Epithelial cell of proximal tubule (primary cell): ENCODE data around the gene PPT1. TPM values are rescaled to one million over a fixed set of nuclear protein-coding genes. Genes with fewer than 3 reads are reported as not detected.

Source experiments
- DNase-seq: peaks from one replicate; pipeline ENCODE4 v3.0.0-alpha.2; 2011; ENCODE audit warnings: low read depth
- H3K4me3 ChIP-seq: 2 replicates; pipeline ENCODE4 v1.5.1; 2011; ENCODE audit warnings: low read depth, mild to moderate bottlenecking, low read length
- total RNA-seq: library from RNA; depleted of rRNA; stranded (reverse); fragments of >200 nt; gene quantifications from 2 replicates; pipeline ENCODE4 v1.2.3, GENCODE V29; 2015
- TF ChIP-seq, protein P1 (sequence below): conservative IDR thresholded peaks from 2 replicates; pipeline ENCODE4 v1.5.1; 2012; ENCODE audit warnings: low read depth, mild to moderate bottlenecking, low read length

PPT1 gene
- total RNA-seq, 1 donor from 2014 or later: 29.6 TPM

DNA sequence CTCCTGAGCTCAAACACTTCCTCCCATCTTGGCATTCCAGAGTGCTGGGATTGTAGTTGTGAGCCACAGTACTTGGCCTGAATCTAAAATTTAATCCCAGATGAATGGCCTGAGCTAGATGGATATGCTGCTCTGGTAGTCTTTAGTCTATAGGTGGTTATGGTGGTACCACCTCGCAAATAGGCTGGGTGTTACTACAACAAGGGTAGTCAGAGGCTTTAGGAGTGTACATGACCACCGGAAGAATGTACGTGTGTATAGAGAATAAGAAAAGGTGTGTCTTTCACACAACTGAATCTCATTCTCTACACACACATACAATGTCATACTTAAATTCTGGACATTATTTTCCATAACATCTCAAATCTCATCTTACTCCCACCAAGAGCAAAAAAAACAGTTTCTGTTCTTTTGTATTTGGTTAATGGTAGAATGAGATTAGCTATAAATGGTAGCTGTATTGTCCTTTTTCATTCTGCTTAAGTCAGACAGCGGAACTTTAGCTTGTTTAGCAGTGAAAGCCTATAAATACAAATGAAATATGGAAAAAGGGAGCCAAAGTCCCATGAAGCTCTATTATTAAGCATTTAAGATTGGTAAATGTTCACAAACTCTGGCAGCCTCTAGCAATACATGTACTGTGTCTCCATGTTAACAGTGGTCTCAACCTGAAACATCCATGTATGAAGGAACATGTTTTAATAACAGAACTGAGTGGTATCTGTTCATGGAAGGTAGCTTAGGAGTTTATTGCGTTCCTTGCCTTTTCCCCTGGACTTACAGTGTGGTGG, 40.3 kb downstream of the PPT1 start:
- H3K4me3 ChIP-seq: no peak overlapping the region
- TF ChIP-seq, protein P1, sequence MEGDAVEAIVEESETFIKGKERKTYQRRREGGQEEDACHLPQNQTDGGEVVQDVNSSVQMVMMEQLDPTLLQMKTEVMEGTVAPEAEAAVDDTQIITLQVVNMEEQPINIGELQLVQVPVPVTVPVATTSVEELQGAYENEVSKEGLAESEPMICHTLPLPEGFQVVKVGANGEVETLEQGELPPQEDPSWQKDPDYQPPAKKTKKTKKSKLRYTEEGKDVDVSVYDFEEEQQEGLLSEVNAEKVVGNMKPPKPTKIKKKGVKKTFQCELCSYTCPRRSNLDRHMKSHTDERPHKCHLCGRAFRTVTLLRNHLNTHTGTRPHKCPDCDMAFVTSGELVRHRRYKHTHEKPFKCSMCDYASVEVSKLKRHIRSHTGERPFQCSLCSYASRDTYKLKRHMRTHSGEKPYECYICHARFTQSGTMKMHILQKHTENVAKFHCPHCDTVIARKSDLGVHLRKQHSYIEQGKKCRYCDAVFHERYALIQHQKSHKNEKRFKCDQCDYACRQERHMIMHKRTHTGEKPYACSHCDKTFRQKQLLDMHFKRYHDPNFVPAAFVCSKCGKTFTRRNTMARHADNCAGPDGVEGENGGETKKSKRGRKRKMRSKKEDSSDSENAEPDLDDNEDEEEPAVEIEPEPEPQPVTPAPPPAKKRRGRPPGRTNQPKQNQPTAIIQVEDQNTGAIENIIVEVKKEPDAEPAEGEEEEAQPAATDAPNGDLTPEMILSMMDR: no peak
- DNase-seq: no peak

DNA sequence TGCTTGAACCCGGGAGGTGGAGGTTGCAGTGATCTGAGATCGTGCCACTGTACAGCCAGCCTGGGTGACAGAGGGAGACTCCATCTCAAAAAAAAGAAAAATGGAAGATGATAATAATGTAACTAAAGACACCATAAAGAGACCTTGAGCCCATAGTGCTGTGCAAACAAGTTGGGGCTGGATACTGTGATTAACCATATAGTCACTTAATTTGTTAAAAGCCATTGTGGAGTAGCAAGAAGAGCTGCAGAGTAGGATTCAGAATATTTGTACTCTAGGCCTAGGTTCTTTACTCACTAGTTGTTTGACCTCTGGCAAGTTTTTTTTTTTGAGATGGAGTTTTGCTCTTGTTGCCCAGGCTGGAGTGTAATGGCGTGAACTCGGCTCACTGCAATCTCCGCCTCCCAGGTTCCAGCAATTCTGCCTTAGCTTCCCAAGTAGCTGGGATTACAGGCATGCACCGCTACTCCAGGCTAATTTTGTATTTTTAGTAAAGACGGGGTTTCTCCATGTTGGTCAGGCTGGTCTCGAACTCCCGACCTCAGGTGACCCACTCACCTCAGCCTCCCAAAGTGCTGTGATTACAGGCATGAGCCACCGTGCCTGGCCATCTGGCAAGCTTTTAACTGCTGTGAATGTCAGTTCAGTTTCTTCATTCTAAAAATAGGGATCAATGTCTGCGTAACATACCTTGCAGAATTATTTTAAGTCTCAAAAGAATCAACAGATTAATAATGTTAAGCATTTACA, 43.7 kb downstream of the PPT1 start:
- H3K4me3 ChIP-seq: no peak overlapping the region
- no peak for DNase-seq
- TF ChIP-seq, protein P1: no peak

DNA sequence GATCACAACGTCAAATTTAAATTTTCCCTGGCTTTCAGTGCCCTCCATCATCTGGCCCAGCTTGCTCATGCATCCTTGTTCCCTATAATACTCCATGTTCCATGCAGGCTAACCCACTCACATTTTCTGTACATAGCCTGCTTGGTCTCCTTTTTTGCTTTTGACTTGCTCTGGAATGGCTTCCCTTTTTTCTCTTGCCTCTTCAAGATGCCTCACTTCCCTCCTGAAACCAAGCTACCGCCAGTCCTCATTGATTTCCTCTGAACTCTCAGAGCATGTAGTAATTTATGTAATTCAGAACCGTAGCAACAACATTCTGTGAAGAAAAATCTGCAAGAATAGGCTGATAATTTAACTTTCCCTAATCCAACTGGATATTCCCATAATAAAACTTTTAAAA, 46.2 kb downstream of the PPT1 start:
- TF ChIP-seq, protein P1: no peak
- no peak for DNase-seq

DNA sequence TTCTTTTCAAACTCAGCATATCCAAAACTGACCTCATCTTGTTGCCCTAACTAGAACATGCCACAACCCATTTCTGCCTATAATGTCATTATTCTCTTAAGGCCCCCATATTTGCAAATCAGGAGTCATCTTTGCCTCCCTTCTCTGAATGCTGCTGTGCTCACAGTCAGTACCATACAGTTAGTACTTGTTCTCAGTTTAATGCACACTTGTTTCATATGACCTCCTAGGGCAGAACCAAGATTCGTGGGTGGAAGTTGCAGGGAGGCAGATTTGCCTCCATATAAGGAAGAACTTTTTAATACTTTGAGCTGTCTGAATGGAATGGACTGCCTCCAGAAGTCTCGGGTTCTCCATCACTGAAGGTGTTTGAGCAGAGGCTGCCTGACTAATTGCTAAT, 47.3 kb downstream of the PPT1 start:
- H3K4me3 ChIP-seq: no peak overlapping the region
- no peak for DNase-seq
- TF ChIP-seq, protein P1: no peak

More for the DNA sequence above, 46.2 kb downstream of the PPT1 start:
- H3K4me3 ChIP-seq: no peak overlapping the region

DNA sequence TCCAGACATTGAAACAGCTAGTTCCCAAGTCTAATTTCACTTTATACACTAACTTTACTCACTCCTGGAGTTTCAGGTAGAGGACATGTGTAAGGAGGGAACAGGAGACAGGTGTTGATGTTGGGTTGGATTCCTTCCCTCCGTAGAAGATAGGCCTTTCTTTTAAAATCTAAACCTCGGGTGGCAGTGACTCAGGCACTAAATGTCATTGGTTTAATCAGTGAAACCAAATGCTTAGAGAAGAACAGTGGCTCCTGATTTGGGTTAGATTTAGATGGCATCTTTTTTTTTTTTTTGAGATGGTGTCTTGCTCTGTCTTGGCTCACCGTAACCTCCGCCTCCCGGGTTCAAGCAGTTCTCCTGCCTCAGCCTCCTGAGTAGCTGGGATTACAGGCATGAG, 49.3 kb downstream of the PPT1 start:
- DNase-seq: no peak
- no peak overlapping the region for H3K4me3 ChIP-seq
- TF ChIP-seq, protein P1: no peak

DNA sequence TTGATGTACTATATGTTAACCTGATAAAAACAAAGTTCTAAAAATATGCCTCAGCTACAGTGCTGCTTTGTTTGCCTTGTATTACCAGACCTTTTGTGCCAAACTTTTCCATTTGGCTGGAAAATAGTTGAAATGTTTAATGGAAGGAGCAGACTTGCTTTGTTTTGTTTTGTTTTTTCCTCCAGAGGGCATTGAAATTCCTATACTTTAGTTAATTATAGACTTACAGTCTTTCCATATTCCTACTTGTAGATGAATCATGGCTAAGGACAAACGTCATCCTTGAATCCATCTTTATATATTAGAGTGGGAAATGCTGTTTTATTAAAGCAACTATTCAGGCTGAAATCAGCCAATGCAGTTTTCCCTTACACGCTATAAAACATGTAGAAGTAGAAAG, 49.8 kb downstream of the PPT1 start:
- DNase-seq: no peak
- TF ChIP-seq, protein P1: no peak
- H3K4me3 ChIP-seq: no peak overlapping the region
